ENCODE data around the gene KIAA0586.
"Not testable (repeated sequence)": the region's sequence is repeated elsewhere in the genome, so short reads cannot be mapped to it uniquely, and the experiment has no call there.

The KIAA0586 gene

GRCh38 chr14:58517592-58517991 lies 90.1 kb downstream of the KIAA0586 start:
- TF ChIP-seq LEF1 (IDR thresholded peaks at IDR 0.05; ENCODE audit: borderline replicate concordance) = no peak
- TF ChIP-seq FOXM1 (IDR thresholded peaks at IDR 0.05; ENCODE audit: borderline replicate concordance) = no peak
- no peak for TF ChIP-seq BHLHE40 (IDR thresholded peaks at IDR 0.05; ENCODE audit: borderline replicate concordance)
- TF ChIP-seq PKNOX1 (IDR thresholded peaks at IDR 0.05) = no peak
- TF ChIP-seq ARNT (IDR thresholded peaks at IDR 0.05) = no peak
- no peak for TF ChIP-seq CTBP1 (IDR thresholded peaks at IDR 0.05; ENCODE audit: borderline replicate concordance)
- no peak for TF ChIP-seq ELF4 (IDR thresholded peaks at IDR 0.05)
- no peak for TF ChIP-seq SP1 (IDR thresholded peaks at IDR 0.05)
- no peak for TF ChIP-seq ZNF384 (IDR thresholded peaks at IDR 0.05)
- TF ChIP-seq TARDBP (IDR thresholded peaks at IDR 0.05) = no peak
- TF ChIP-seq HDGF (IDR thresholded peaks at IDR 0.05; ENCODE audit: borderline replicate concordance) = no peak
- TF ChIP-seq FOXK2 (IDR thresholded peaks at IDR 0.05) = no peak
- no peak for TF ChIP-seq NFRKB (IDR thresholded peaks at IDR 0.05)
- no peak for TF ChIP-seq SUZ12 (IDR thresholded peaks at IDR 0.05)
- no peak for TF ChIP-seq L3MBTL2 (conservative IDR thresholded peaks at IDR 0.05)
- no peak for TF ChIP-seq FOXA1 (IDR thresholded peaks at IDR 0.05)
- ChIA-PET POLR2A (no interaction called here), CTCF (no interaction called here)
- DNase-seq (ENCODE audit: extremely low spot score) = no peak

GRCh38 chr14:58525691-58526090 lies 98.2 kb downstream of the KIAA0586 start:
- DNase-seq (ENCODE audit: extremely low spot score); POLR2A ChIA-PET: not testable (repeated sequence)
- CTCF ChIA-PET = interaction anchor here (0.6 kb wide), 1 partner anchor 24 kb away, joined by 4 read pairs; no protein-coding TSS in a partner anchor

- TF ChIP-seq CTBP1 (IDR thresholded peaks at IDR 0.05; ENCODE audit: borderline replicate concordance) = no peak
- TF ChIP-seq SP1 (IDR thresholded peaks at IDR 0.05) = no peak
- no peak for TF ChIP-seq HDGF (IDR thresholded peaks at IDR 0.05; ENCODE audit: borderline replicate concordance)
- no peak for TF ChIP-seq FOXK2 (IDR thresholded peaks at IDR 0.05)
- TF ChIP-seq TARDBP (IDR thresholded peaks at IDR 0.05) = no peak
- no peak for TF ChIP-seq PKNOX1 (IDR thresholded peaks at IDR 0.05)
- no peak for TF ChIP-seq SUZ12 (IDR thresholded peaks at IDR 0.05)
- TF ChIP-seq BHLHE40 (IDR thresholded peaks at IDR 0.05; ENCODE audit: borderline replicate concordance) = no peak
- TF ChIP-seq NFRKB (IDR thresholded peaks at IDR 0.05) = no peak
- no peak for TF ChIP-seq ELF4 (IDR thresholded peaks at IDR 0.05)
- TF ChIP-seq FOXA1 (IDR thresholded peaks at IDR 0.05) = no peak
- no peak for TF ChIP-seq FOXM1 (IDR thresholded peaks at IDR 0.05; ENCODE audit: borderline replicate concordance)
- TF ChIP-seq LEF1 (IDR thresholded peaks at IDR 0.05; ENCODE audit: borderline replicate concordance) = no peak
- TF ChIP-seq ARNT (IDR thresholded peaks at IDR 0.05) = no peak
- no peak for TF ChIP-seq L3MBTL2 (conservative IDR thresholded peaks at IDR 0.05)
- TF ChIP-seq ZNF384 (IDR thresholded peaks at IDR 0.05) = no peak
- DNase-seq (ENCODE audit: extremely low spot score) = no peak
- ChIA-PET POLR2A (no interaction called here), CTCF (no interaction called here)
Observed at GRCh38 chr14:58533446-58533845, 105.9 kb downstream of the KIAA0586 start.

GRCh38 chr14:58535044-58535443 lies 107.5 kb downstream of the KIAA0586 start:
- DNase-seq (ENCODE audit: extremely low spot score) = no peak
- POLR2A ChIA-PET = no interaction called here
- CTCF ChIA-PET = no interaction called here
- TF ChIP-seq ARNT (IDR thresholded peaks at IDR 0.05) (no peak), FOXM1 (IDR thresholded peaks at IDR 0.05; ENCODE audit: borderline replicate concordance) (no peak), SP1 (IDR thresholded peaks at IDR 0.05) (no peak), SUZ12 (IDR thresholded peaks at IDR 0.05) (no peak), TARDBP (IDR thresholded peaks at IDR 0.05) (no peak), FOXA1 (IDR thresholded peaks at IDR 0.05) (no peak), CTBP1 (IDR thresholded peaks at IDR 0.05; ENCODE audit: borderline replicate concordance) (no peak), PKNOX1 (IDR thresholded peaks at IDR 0.05) (no peak), ZNF384 (IDR thresholded peaks at IDR 0.05) (no peak), ELF4 (IDR thresholded peaks at IDR 0.05) (no peak), FOXK2 (IDR thresholded peaks at IDR 0.05) (no peak), HDGF (IDR thresholded peaks at IDR 0.05; ENCODE audit: borderline replicate concordance) (no peak), LEF1 (IDR thresholded peaks at IDR 0.05; ENCODE audit: borderline replicate concordance) (no peak), L3MBTL2 (conservative IDR thresholded peaks at IDR 0.05) (no peak), NFRKB (IDR thresholded peaks at IDR 0.05) (no peak)

GRCh38 chr14:58537004-58537403 lies 109.5 kb downstream of the KIAA0586 start:
- ChIA-PET CTCF (interaction anchor here (1.5 kb wide), 1 partner anchor 10 kb away, joined by 4 read pairs; no protein-coding TSS in a partner anchor), POLR2A (no interaction called here)
- TF ChIP-seq FOXA1 (IDR thresholded peaks at IDR 0.05) (no peak), SUZ12 (IDR thresholded peaks at IDR 0.05) (no peak), CTBP1 (IDR thresholded peaks at IDR 0.05; ENCODE audit: borderline replicate concordance) (no peak), FOXK2 (IDR thresholded peaks at IDR 0.05) (no peak), ELF4 (IDR thresholded peaks at IDR 0.05) (no peak), TARDBP (IDR thresholded peaks at IDR 0.05) (no peak)
- DNase-seq (ENCODE audit: extremely low spot score) = no peak

GRCh38 chr14:58540749-58541632 lies 113.5 kb downstream of the KIAA0586 start:
- POLR2A ChIA-PET = no interaction called here
- CTCF ChIA-PET = no interaction called here
- no peak for DNase-seq (ENCODE audit: extremely low spot score)
- TF ChIP-seq BHLHE40 (IDR thresholded peaks at IDR 0.05; ENCODE audit: borderline replicate concordance) = no peak
- no peak for TF ChIP-seq FOXM1 (IDR thresholded peaks at IDR 0.05; ENCODE audit: borderline replicate concordance)
- TF ChIP-seq LEF1 (IDR thresholded peaks at IDR 0.05; ENCODE audit: borderline replicate concordance) = no peak
- no peak for TF ChIP-seq FOXK2 (IDR thresholded peaks at IDR 0.05)
- TF ChIP-seq NFRKB (IDR thresholded peaks at IDR 0.05) = no peak
- no peak for TF ChIP-seq ELF4 (IDR thresholded peaks at IDR 0.05)
- no peak for TF ChIP-seq ZNF384 (IDR thresholded peaks at IDR 0.05)
- no peak for TF ChIP-seq FOXA1 (IDR thresholded peaks at IDR 0.05)
- no peak for TF ChIP-seq TARDBP (IDR thresholded peaks at IDR 0.05)
- no peak for TF ChIP-seq L3MBTL2 (conservative IDR thresholded peaks at IDR 0.05)
- no peak for TF ChIP-seq SUZ12 (IDR thresholded peaks at IDR 0.05)
- TF ChIP-seq CTBP1 (IDR thresholded peaks at IDR 0.05; ENCODE audit: borderline replicate concordance) = no peak
- no peak for TF ChIP-seq ARNT (IDR thresholded peaks at IDR 0.05)
- TF ChIP-seq HDGF (IDR thresholded peaks at IDR 0.05; ENCODE audit: borderline replicate concordance) = no peak
- TF ChIP-seq SP1 (IDR thresholded peaks at IDR 0.05) = no peak
- no peak for TF ChIP-seq PKNOX1 (IDR thresholded peaks at IDR 0.05)

All from HEK293T (cell line).